ENCODE data around the gene ARSB. TPM values are rescaled to one million over a fixed set of nuclear protein-coding genes. Genes with fewer than 3 reads are reported as not detected.

The ARSB gene
- total RNA-seq, 4 donors from 2014 or later: 4.2 to 10.7 (median 7.3) TPM

DNA sequence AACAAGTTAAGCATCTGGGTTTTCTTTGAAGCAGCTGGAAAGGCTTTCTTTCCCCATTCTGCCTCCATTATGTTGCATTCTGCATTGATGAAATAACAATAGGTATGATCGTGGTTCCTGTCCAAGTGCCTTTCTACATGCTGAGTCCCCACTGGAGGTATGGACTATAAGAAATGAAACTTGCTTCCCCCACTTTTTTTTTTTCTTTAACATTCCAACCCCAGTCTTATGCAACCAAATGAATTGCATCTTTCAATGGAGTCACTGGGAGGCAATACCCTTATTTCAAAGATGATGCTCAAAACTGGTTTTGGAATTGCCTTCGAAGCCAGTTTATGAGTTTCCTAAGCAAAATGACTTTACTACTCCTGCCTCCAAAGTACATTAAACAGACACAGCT is 58.9 kb downstream of the ARSB start:
- no peaks in the 10 kb centered on the region for H3K9me3 ChIP-seq
- no peaks in the 10 kb centered on the region for H3K36me3 ChIP-seq
- no peaks in the 10 kb centered on the region for H3K4me1 ChIP-seq
- TF ChIP-seq POLR2A (IDR thresholded peaks at IDR 0.05): no peak
- TF ChIP-seq, protein P1, sequence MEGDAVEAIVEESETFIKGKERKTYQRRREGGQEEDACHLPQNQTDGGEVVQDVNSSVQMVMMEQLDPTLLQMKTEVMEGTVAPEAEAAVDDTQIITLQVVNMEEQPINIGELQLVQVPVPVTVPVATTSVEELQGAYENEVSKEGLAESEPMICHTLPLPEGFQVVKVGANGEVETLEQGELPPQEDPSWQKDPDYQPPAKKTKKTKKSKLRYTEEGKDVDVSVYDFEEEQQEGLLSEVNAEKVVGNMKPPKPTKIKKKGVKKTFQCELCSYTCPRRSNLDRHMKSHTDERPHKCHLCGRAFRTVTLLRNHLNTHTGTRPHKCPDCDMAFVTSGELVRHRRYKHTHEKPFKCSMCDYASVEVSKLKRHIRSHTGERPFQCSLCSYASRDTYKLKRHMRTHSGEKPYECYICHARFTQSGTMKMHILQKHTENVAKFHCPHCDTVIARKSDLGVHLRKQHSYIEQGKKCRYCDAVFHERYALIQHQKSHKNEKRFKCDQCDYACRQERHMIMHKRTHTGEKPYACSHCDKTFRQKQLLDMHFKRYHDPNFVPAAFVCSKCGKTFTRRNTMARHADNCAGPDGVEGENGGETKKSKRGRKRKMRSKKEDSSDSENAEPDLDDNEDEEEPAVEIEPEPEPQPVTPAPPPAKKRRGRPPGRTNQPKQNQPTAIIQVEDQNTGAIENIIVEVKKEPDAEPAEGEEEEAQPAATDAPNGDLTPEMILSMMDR (IDR thresholded peaks at IDR 0.05): no peak
- no peak overlapping the region for H3K27ac ChIP-seq
- DNase-seq: no peak
- H3K4me3 ChIP-seq: no peak overlapping the region
- no peaks in the 10 kb centered on the region for H3K27me3 ChIP-seq

DNA sequence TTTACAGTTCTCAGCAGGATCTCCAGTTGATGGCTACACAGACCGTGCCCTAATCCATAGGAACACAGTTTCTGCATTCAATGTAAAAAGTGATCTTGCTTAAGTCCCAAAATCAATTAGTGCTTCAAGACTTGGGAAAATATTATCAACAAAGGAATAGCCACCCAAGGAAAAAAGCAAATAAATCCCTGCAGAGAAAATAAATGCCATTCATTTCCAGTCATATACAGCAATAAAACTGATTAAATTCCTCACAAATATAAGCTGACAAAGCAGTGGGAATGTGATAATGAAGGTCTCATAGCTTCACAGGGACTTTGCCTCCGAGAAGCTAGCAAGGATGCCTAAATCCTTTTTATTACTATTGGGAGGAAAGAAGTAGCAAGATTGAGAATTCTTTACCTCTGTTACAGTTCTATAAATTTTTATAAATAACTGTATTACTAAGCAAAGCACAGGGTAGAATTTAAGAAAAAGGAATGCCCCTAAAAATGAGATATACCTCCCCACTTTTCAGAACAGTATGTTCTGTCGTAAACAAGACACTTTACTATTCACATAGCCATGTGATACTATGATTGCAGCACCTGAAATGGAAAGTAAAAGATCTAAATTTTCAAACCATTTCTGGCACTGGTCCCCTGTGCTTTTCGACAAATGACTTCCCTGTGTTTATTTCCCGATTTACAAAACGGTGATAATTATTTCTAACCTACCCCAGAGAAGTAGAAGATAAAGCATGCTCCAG is 59.8 kb downstream of the ARSB start:
- Histone ChIP-seq H3K27ac (no peak overlapping the region), H3K4me3 (no peak overlapping the region), H3K27me3 (no peaks in the 10 kb centered on the region), H3K36me3 (no peaks in the 10 kb centered on the region), H3K4me1 (no peaks in the 10 kb centered on the region), H3K9me3 (no peaks in the 10 kb centered on the region)
- no peak for DNase-seq
- TF ChIP-seq POLR2A (IDR thresholded peaks at IDR 0.05): no peak
- TF ChIP-seq, protein P1 (IDR thresholded peaks at IDR 0.05): no peak

DNA sequence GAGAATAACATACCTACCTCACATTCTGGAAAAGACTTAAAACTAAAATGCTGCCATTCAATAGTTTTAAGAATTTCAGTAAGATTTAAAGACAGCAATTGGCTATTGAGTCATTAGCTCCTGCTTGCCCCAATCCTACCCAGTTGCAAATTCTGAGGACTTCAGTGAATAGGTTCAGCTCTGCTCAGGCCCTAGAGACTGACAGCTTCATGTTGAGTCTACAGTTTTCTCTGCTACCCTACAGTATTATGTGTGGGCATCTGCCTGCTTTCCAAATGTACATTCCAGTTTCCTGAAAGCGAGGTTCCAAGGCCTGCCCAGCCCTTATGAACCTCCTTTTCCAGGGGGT is 61.5 kb downstream of the ARSB start:
- TF ChIP-seq, protein P1 (IDR thresholded peaks at IDR 0.05): no peak
- TF ChIP-seq POLR2A (IDR thresholded peaks at IDR 0.05): no peak
- H3K27ac ChIP-seq: no peak overlapping the region
- H3K9me3 ChIP-seq: no peaks in the 10 kb centered on the region
- H3K27me3 ChIP-seq: no peaks in the 10 kb centered on the region
- no peaks in the 10 kb centered on the region for H3K4me1 ChIP-seq
- no peaks in the 10 kb centered on the region for H3K36me3 ChIP-seq
- H3K4me3 ChIP-seq: no peak overlapping the region
- no peak for DNase-seq

DNA sequence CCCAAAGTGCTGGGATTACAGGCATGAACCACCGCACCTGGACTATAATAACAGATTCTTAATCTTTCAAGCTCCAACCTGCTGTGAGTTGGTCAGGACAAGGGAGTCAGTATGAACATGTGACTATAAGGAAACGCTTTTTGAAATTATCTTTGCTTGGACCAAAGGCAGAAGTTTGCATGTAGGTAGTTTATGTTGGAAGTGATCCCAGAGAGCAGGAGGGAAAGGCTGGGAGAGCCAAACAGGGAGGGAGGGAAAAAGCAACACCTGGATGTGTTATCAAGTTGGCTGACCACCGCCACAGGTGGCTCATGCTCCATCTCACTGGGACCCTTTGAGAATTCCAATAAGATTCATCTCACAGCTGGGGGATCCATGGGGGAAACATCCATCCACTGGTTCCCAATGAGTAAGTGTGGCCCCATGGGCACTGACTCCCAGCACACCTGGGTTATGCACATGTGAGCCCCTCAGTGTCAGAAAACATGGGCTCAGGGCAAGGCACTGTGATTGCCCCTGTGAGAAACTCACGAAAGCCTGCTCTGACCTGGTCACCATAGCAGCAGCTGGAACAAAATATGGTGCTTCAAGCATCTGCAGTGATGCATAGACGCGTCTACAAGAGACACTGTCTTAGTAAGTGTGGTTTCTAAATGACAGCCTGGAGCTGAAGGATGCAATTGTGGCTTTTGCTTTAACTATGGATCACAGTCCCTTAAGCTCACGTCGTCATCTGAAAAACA is 62.1 kb downstream of the ARSB start:
- Histone ChIP-seq H3K9me3 (no peaks in the 10 kb centered on the region), H3K4me3 (no peak overlapping the region), H3K27ac (no peak overlapping the region), H3K36me3 (no peaks in the 10 kb centered on the region), H3K4me1 (no peaks in the 10 kb centered on the region), H3K27me3 (no peaks in the 10 kb centered on the region)
- TF ChIP-seq, protein P1 (IDR thresholded peaks at IDR 0.05): no peak
- DNase-seq: no peak

DNA sequence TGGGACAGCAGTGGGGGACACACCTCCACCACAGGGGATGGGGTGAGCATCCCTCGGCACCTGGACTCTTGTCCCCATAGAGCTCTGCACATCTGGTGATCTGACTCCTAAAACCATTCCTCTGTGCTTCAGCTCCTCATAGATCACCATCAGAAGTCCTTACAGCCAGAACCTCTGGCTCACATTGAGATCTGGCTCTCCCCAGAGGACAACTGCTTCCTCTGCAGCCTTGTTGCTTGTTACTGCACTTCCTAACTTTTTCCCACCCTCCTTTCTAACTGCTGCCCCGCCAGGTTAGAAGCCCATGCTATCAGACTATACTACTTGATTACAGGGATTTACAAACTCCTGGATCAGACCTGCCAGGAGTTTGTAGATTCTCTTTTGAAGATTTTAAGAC is 64.5 kb downstream of the ARSB start:
- H3K4me3 ChIP-seq: no peak overlapping the region
- H3K9me3 ChIP-seq: no peaks in the 10 kb centered on the region
- no peaks in the 10 kb centered on the region for H3K36me3 ChIP-seq
- no peaks in the 10 kb centered on the region for H3K4me1 ChIP-seq
- no peak overlapping the region for H3K27ac ChIP-seq
- DNase-seq: no peak
- TF ChIP-seq, protein P1 (IDR thresholded peaks at IDR 0.05): peak in 2 of 6 experiments; percentile 16 to 17
- no peak for TF ChIP-seq POLR2A (IDR thresholded peaks at IDR 0.05)
- H3K27me3 ChIP-seq: no peaks in the 10 kb centered on the region
